Measurements from ENCODE around the gene LRRC74B. TPM values are rescaled to one million over a fixed set of nuclear protein-coding genes. Genes with fewer than 3 reads are reported as not detected.

Gene LRRC74B
- total and polyA plus RNA-seq, 4 donors, result 0.97 to 9.0 (median 2.3) TPM

DNA sequence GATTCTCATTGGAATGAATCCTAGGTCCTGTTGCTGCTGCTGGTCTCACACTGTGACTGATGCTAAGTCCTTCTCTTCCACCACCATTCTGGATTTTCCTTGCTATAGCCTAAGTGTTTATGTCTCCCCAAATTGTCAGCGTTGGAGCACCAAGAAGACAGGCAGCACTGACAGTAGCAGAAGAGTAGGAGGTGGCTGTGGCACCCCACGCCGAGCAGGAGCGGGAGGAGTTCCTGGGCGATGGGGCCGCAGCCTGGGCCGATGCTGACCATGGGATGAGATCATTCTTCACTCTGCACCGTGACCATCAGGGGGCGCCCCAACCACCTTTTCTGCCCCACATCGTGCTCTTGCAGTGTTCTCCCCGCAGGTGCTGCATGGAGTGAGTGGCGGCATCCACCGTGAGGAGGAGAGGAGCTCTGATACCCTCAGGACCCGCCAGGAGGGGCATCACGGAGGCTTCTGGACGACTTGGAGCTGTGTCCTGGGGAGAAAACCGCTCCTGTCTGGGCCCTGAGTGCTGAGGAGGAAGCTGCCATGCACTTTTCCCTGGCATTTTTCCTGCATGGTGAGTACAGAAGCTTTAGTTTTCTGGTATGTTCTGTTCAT is 57.0 kb downstream of the LRRC74B start:
- ATAC-seq (ENCODE audit: insufficient read depth, low FRiP score) (peak; percentile 69), DNase-seq (peak; percentile 60 to 78 (median 60))
- no peak overlapping the region for H3K4me3 ChIP-seq

DNA sequence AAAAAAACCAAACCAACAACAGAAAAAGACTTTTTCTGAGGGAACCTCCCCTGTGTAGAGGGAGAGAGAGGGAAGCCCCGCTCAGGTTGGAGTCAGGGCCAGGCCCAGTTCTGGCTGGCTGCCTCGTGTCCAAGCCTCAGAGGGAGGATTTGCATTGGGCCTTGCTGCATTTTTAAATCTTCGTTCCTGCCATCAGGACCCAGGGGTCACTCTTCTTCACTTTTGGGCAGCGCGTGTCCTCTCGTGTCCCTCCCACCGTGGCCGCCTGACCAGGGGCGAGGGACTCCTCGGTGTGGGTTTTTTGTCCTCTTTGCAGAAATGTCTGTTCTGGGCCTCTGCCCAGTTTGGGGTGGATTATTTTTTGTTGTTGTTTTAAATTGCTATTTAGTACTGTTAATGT is 57.9 kb downstream of the LRRC74B start:
- TF ChIP-seq CTCF (IDR thresholded peaks at IDR 0.05; ENCODE audit: control extremely low read depth, extremely low read depth), result no peak
- 87 to 92% methylated on average over 10 of the region's 10 CpGs for WGBS, 2 donors
- ATAC-seq (ENCODE audit: insufficient read depth, low FRiP score) (no peak), DNase-seq (no peak)
- peaks cover 0 to 2% (median 0%) of the 10 kb centered on the region in 5 donors for H3K4me1 ChIP-seq (ENCODE audit: control insufficient read depth in 5 of 5, insufficient read depth in 5 of 5, low read length in 5 of 5)
- H3K36me3 ChIP-seq (ENCODE audit: control insufficient read depth in 4 of 4, insufficient read depth in 4 of 4, low read length in 4 of 4), result no peaks in the 10 kb centered on the region
- no peaks in the 10 kb centered on the region for H3K27me3 ChIP-seq (ENCODE audit: control insufficient read depth in 3 of 3, insufficient read depth in 3 of 3, low read length in 2 of 3)
- H3K9me3 ChIP-seq (ENCODE audit: control insufficient read depth in 4 of 4, insufficient read depth in 3 of 4, low read length in 3 of 4), result no peaks in the 10 kb centered on the region
- H3K4me3 ChIP-seq, result no peak overlapping the region
- no peak overlapping the region for H3K9ac ChIP-seq (ENCODE audit: insufficient read depth in 1 of 2, low read length in 2 of 2)
- H3K27ac ChIP-seq (ENCODE audit: low read depth in 1 of 2, low read length in 1 of 2), result no peak overlapping the region

More for the DNA sequence above, 57.0 kb downstream of the LRRC74B start:
- H3K27ac ChIP-seq (ENCODE audit: low read depth in 1 of 2, low read length in 1 of 2), result no peak overlapping the region
- no peaks in the 10 kb centered on the region for H3K36me3 ChIP-seq (ENCODE audit: control insufficient read depth in 4 of 4, insufficient read depth in 4 of 4, low read length in 4 of 4)
- WGBS, 2 donors, result 1 to 3% methylated on average over 17 of the region's 17 CpGs
- peaks cover 0 to 2% (median 0%) of the 10 kb centered on the region in 4 donors for H3K9me3 ChIP-seq (ENCODE audit: control insufficient read depth in 4 of 4, insufficient read depth in 3 of 4, low read length in 3 of 4)
- peak; percentile 59 for TF ChIP-seq CTCF (IDR thresholded peaks at IDR 0.05; ENCODE audit: control extremely low read depth, extremely low read depth)
- peaks cover 0 to 2% (median 0%) of the 10 kb centered on the region in 5 donors for H3K4me1 ChIP-seq (ENCODE audit: control insufficient read depth in 5 of 5, insufficient read depth in 5 of 5, low read length in 5 of 5)
- no peaks in the 10 kb centered on the region for H3K27me3 ChIP-seq (ENCODE audit: control insufficient read depth in 3 of 3, insufficient read depth in 3 of 3, low read length in 2 of 3)
- no peak overlapping the region for H3K9ac ChIP-seq (ENCODE audit: insufficient read depth in 1 of 2, low read length in 2 of 2)

GRCh38 chr22:21104126-21104691 is 58.5 kb downstream of the LRRC74B start:
- H3K36me3 ChIP-seq (ENCODE audit: control insufficient read depth in 4 of 4, insufficient read depth in 4 of 4, low read length in 4 of 4), result no peaks in the 10 kb centered on the region
- peaks cover 0 to 2% (median 0%) of the 10 kb centered on the region in 5 donors for H3K4me1 ChIP-seq (ENCODE audit: control insufficient read depth in 5 of 5, insufficient read depth in 5 of 5, low read length in 5 of 5)
- 87 to 91% methylated on average over 3 of the region's 3 CpGs for WGBS, 2 donors
- no peak overlapping the region for H3K4me3 ChIP-seq
- H3K9ac ChIP-seq (ENCODE audit: insufficient read depth in 1 of 2, low read length in 2 of 2), result no peak overlapping the region
- no peaks in the 10 kb centered on the region for H3K9me3 ChIP-seq (ENCODE audit: control insufficient read depth in 4 of 4, insufficient read depth in 3 of 4, low read length in 3 of 4)
- DNase-seq, result no peak
- H3K27me3 ChIP-seq (ENCODE audit: control insufficient read depth in 3 of 3, insufficient read depth in 3 of 3, low read length in 2 of 3), result no peaks in the 10 kb centered on the region
- no peak for TF ChIP-seq CTCF (IDR thresholded peaks at IDR 0.05; ENCODE audit: control extremely low read depth, extremely low read depth)
- no peak overlapping the region for H3K27ac ChIP-seq (ENCODE audit: low read depth in 1 of 2, low read length in 1 of 2)
- no peak for ATAC-seq (ENCODE audit: insufficient read depth, low FRiP score)
